ENCODE measurements around the gene PDE4D.

DNA sequence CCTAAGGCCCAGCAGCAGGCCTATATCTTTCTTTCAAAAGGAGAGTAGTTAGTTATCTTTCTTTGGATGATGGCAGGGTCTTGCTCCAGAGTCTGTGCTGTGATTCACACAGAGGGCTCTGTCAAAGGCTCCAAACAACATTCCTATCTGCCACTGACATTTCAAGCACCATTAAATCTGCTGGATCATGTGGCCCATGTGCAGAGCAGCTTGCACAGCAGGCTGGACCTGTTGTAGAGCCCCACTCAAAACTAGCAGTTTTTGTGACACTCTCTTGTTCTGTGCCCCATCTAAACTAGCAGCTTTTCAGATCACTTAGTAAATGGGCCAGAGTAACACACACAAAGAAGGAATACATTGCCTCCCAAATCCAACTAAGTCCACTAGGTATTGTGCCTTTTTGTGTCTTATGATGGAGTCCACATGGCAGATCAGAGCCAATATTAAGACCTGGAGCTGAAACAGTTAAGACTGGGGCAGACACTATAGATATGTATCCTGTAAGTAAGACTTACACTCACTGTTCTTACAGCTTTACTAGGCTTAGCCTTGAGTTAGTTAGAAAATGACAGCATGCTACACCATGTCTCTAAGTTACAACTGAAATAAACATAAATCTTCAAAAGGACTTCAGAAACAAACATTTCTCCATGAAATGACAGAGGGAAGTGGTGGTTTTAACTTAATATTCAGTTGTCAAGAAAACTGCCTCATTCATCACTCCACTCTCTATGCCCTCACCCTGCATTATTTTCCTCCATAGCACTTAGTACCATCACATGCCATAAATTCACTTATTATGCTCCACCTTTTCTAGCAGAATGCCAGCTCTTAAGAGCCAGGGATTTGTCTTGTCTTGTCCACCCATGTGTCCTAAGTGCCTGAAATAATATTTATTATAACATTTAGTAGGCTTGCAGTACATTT lies 909.7 kb downstream of the PDE4D start:
- TF ChIP-seq ELF4 (IDR thresholded peaks at IDR 0.05) (no peak), FOXM1 (IDR thresholded peaks at IDR 0.05; ENCODE audit: borderline replicate concordance) (no peak), SP1 (IDR thresholded peaks at IDR 0.05) (no peak), LEF1 (IDR thresholded peaks at IDR 0.05; ENCODE audit: borderline replicate concordance) (no peak)

All from HEK293T (cell line).